NB4 (cell line): ENCODE results near the gene C12orf75.

ENCODE experiments used
- POLR2A ChIP-seq: IDR thresholded peaks from 2 replicates; pipeline ENCODE4 v1.6.1; 2011; ENCODE audit warnings: mild to moderate bottlenecking; ENCODE audit not compliant: insufficient read length; ENCODE audit errors: extremely low read depth
- TF ChIP-seq, protein P1 (sequence below): IDR thresholded peaks from one replicate; pipeline ENCODE4 v1.5.1; 2012; ENCODE audit warnings: low read depth, low read length
- TF ChIP-seq, protein P2 (sequence below): IDR thresholded peaks from 2 replicates; pipeline ENCODE4 v1.6.1; 2011; ENCODE audit warnings: low read depth, low read length

DNA sequence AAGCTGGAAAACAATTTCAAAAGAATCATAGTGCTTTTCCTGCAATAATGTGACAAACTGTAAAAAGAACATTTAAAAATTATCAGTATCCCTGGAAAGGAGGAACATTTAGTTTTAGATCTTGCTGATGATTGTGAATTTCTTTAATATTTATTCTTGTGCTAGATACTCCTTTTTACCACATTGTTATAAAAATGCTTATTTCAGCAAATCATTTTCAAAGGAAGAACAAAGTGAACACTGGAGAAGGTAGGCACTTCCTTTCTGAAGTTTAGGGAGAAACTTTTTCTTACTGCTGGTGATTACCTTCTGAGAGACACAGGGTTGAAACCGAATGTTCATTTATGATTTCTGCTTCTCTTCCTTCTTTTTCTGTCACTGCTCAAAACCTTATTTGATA is 45.1 kb upstream of the C12orf75 start:
- TF ChIP-seq, protein P1, sequence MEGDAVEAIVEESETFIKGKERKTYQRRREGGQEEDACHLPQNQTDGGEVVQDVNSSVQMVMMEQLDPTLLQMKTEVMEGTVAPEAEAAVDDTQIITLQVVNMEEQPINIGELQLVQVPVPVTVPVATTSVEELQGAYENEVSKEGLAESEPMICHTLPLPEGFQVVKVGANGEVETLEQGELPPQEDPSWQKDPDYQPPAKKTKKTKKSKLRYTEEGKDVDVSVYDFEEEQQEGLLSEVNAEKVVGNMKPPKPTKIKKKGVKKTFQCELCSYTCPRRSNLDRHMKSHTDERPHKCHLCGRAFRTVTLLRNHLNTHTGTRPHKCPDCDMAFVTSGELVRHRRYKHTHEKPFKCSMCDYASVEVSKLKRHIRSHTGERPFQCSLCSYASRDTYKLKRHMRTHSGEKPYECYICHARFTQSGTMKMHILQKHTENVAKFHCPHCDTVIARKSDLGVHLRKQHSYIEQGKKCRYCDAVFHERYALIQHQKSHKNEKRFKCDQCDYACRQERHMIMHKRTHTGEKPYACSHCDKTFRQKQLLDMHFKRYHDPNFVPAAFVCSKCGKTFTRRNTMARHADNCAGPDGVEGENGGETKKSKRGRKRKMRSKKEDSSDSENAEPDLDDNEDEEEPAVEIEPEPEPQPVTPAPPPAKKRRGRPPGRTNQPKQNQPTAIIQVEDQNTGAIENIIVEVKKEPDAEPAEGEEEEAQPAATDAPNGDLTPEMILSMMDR: no peak
- TF ChIP-seq POLR2A: no peak
- TF ChIP-seq, protein P2, sequence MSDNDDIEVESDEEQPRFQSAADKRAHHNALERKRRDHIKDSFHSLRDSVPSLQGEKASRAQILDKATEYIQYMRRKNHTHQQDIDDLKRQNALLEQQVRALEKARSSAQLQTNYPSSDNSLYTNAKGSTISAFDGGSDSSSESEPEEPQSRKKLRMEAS: no peak
